Measurements from ENCODE around the gene MTMR12. TPM values are rescaled to one million over a fixed set of nuclear protein-coding genes. Genes with fewer than 3 reads are reported as not detected.

The MTMR12 gene
- 10 to 100 TPM; 45.1 to 58.0 TPM for total RNA-seq
- long read RNA-seq, donor 1, partial matches to known transcripts: 1 of 40 reads
- long read RNA-seq, donor 1, other reads (novel, unspliced or antisense): 39 of 40 reads
- long read RNA-seq, donor 2, full-length matches to known transcripts: 3 of 11 reads
- long read RNA-seq, donor 2, partial matches to known transcripts: 2 of 11 reads
- long read RNA-seq, donor 2, other reads (novel, unspliced or antisense): 6 of 11 reads

GRCh38 chr5:32312595-32313332 is at the start of gene MTMR12:
TSS of gene MTMR12 (minus strand) at chr5:32312939. CDS start at chr5:32312838, 101 bp downstream.
- intact Hi-C loops (cut with DNase I): no loop called here
- DNase-seq (ENCODE audit: low spot score): peak; percentile 100

- intact Hi-C loops (cut with DNase I): no loop called here
- no peak for DNase-seq (ENCODE audit: low spot score)
Measured at GRCh38 chr5:32362527-32362926, 49.8 kb upstream of the MTMR12 start.

GRCh38 chr5:32360906-32361305 is 48.2 kb upstream of the MTMR12 start:
- no peak for DNase-seq (ENCODE audit: low spot score)

GRCh38 chr5:32358611-32359010 is 45.9 kb upstream of the MTMR12 start:
- DNase-seq (ENCODE audit: low spot score): no peak
- intact Hi-C loops (cut with DNase I): no loop called here

More at GRCh38 chr5:32360906-32361305, 48.2 kb upstream of the MTMR12 start:
- intact Hi-C loops (cut with DNase I): no loop called here

GRCh38 chr5:32357658-32358057 is 44.9 kb upstream of the MTMR12 start:
- intact Hi-C loops (cut with DNase I): no loop called here

GRCh38 chr5:32355686-32356085 is 42.9 kb upstream of the MTMR12 start:
- intact Hi-C loops (cut with DNase I): no loop called here
- DNase-seq (ENCODE audit: low spot score): no peak

More at GRCh38 chr5:32357658-32358057, 44.9 kb upstream of the MTMR12 start:
- DNase-seq (ENCODE audit: low spot score): no peak

- DNase-seq (ENCODE audit: low spot score): no peak
- intact Hi-C loops (cut with DNase I): no loop called here
Measured at GRCh38 chr5:32353420-32353819, 40.7 kb upstream of the MTMR12 start.

GRCh38 chr5:32352685-32353084 is 39.9 kb upstream of the MTMR12 start:
- no peak for DNase-seq (ENCODE audit: low spot score)
- intact Hi-C loops (cut with DNase I): no loop called here

- DNase-seq (ENCODE audit: low spot score): no peak
- intact Hi-C loops (cut with DNase I): no loop called here
Measured at GRCh38 chr5:32346869-32347268, 34.1 kb upstream of the MTMR12 start.

- intact Hi-C loops (cut with DNase I): no loop called here
- DNase-seq (ENCODE audit: low spot score): no peak
Measured at GRCh38 chr5:32343058-32343672, 30.4 kb upstream of the MTMR12 start.

GRCh38 chr5:32342656-32343055 is 29.9 kb upstream of the MTMR12 start:
- intact Hi-C loops (cut with DNase I): no loop called here
- no peak for DNase-seq (ENCODE audit: low spot score)

- DNase-seq (ENCODE audit: low spot score): no peak
- intact Hi-C loops (cut with DNase I): no loop called here
Measured at GRCh38 chr5:32339878-32340277, 27.1 kb upstream of the MTMR12 start.

- DNase-seq (ENCODE audit: low spot score): no peak
- intact Hi-C loops (cut with DNase I): no loop called here
Measured at GRCh38 chr5:32339198-32339597, 26.5 kb upstream of the MTMR12 start.

GRCh38 chr5:32332966-32333365 is 20.2 kb upstream of the MTMR12 start:
- no peak for DNase-seq (ENCODE audit: low spot score)
- intact Hi-C loops (cut with DNase I): no loop called here

GRCh38 chr5:32332361-32332760 is 19.6 kb upstream of the MTMR12 start:
- no peak for DNase-seq (ENCODE audit: low spot score)
- intact Hi-C loops (cut with DNase I): no loop called here

- intact Hi-C loops (cut with DNase I): no loop called here
- DNase-seq (ENCODE audit: low spot score): no peak
Measured at GRCh38 chr5:32331935-32332274, 19.2 kb upstream of the MTMR12 start.

GRCh38 chr5:32331217-32331934 is 18.6 kb upstream of the MTMR12 start:
- DNase-seq (ENCODE audit: low spot score): no peak
- intact Hi-C loops (cut with DNase I): no loop called here

GRCh38 chr5:32330126-32330971 is 17.6 kb upstream of the MTMR12 start:
- intact Hi-C loops (cut with DNase I): no loop called here

GRCh38 chr5:32329395-32329834 is 16.7 kb upstream of the MTMR12 start:
- intact Hi-C loops (cut with DNase I): loop anchor here in 1 of 2 donors (5.0 kb wide), 1 partner anchor 97 kb away; no protein-coding TSS in a partner anchor
- peak; percentile 86 for DNase-seq (ENCODE audit: low spot score)

More at GRCh38 chr5:32330126-32330971, 17.6 kb upstream of the MTMR12 start:
- no peak for DNase-seq (ENCODE audit: low spot score)
